ENCODE measurements around the gene EPN3. TPM values are rescaled to one million over a fixed set of nuclear protein-coding genes. Genes with fewer than 3 reads are reported as not detected.

The EPN3 gene
- polyA plus RNA-seq, 1 donor from 2014 or later, result not detected

DNA sequence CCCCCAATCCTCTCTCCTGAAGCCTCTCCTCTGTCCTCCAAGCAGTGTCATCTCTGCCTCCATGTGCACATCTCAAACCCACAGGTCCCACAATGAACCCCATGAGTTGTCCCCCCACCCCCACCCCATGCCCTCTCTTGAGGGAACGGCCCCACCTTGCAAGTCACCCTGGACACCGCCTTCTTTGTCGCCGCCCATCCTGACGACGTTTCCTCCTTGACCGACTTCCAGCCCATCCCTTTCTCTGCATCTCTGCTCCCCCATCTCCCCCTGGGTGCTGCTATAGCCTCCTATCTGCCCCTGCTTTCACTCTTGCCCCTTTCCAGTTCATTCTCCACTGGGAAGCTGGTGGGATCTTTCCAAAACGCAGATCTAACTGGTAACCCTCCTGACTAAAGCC is 12.8 kb downstream of the EPN3 start:
- Histone ChIP-seq H3K9me3 (ENCODE audit: low read length) (no peaks in the 10 kb centered on the region), H3F3A (ENCODE audit: insufficient read depth, low read length, poor library complexity, severe bottlenecking) (no peaks in the 10 kb centered on the region), H3K4me2 (ENCODE audit: low read length) (no peak overlapping the region), H3K27me3 (ENCODE audit: insufficient read depth, low read depth, low read length) (no peaks in the 10 kb centered on the region), H3K27ac (ENCODE audit: low read length) (no peak overlapping the region), H3K79me2 (replicated peaks; ENCODE audit: insufficient read depth, low read length) (no peaks in the 10 kb centered on the region), H2AFZ (ENCODE audit: low read depth, low read length) (no peak overlapping the region), H4K20me1 (ENCODE audit: insufficient read depth) (no peaks in the 10 kb centered on the region), H3K9ac (ENCODE audit: low read length) (no peak overlapping the region), H3K36me3 (ENCODE audit: insufficient read depth, low read length) (no peaks in the 10 kb centered on the region), H3K9me2 (ENCODE audit: insufficient read depth, low read length) (no peaks in the 10 kb centered on the region), H3K4me3 (ENCODE audit: low read length) (no peak overlapping the region)
- TF ChIP-seq RAD21 (conservative IDR thresholded peaks at IDR 0.05) (no peak), POLR2AphosphoS5 (IDR thresholded peaks at IDR 0.05) (no peak), MXI1 (conservative IDR thresholded peaks at IDR 0.05; ENCODE audit: poor library complexity, severe bottlenecking) (no peak), SMC3 (conservative IDR thresholded peaks at IDR 0.05; ENCODE audit: poor library complexity) (no peak), TAF1 (IDR thresholded peaks at IDR 0.05; ENCODE audit: low read depth) (no peak), EZH2 (IDR thresholded peaks at IDR 0.05; ENCODE audit: borderline replicate concordance, insufficient read depth, low read length, poor library complexity, severe bottlenecking) (no peak), EP300 (conservative IDR thresholded peaks at IDR 0.05; ENCODE audit: poor library complexity, severe bottlenecking) (no peak), CTCF (IDR thresholded peaks at IDR 0.05; ENCODE audit: poor library complexity, severe bottlenecking) (no peak)
- TF ChIP-seq, protein P1, sequence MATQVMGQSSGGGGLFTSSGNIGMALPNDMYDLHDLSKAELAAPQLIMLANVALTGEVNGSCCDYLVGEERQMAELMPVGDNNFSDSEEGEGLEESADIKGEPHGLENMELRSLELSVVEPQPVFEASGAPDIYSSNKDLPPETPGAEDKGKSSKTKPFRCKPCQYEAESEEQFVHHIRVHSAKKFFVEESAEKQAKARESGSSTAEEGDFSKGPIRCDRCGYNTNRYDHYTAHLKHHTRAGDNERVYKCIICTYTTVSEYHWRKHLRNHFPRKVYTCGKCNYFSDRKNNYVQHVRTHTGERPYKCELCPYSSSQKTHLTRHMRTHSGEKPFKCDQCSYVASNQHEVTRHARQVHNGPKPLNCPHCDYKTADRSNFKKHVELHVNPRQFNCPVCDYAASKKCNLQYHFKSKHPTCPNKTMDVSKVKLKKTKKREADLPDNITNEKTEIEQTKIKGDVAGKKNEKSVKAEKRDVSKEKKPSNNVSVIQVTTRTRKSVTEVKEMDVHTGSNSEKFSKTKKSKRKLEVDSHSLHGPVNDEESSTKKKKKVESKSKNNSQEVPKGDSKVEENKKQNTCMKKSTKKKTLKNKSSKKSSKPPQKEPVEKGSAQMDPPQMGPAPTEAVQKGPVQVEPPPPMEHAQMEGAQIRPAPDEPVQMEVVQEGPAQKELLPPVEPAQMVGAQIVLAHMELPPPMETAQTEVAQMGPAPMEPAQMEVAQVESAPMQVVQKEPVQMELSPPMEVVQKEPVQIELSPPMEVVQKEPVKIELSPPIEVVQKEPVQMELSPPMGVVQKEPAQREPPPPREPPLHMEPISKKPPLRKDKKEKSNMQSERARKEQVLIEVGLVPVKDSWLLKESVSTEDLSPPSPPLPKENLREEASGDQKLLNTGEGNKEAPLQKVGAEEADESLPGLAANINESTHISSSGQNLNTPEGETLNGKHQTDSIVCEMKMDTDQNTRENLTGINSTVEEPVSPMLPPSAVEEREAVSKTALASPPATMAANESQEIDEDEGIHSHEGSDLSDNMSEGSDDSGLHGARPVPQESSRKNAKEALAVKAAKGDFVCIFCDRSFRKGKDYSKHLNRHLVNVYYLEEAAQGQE (IDR thresholded peaks at IDR 0.05; ENCODE audit: borderline replicate concordance), result no peak

DNA sequence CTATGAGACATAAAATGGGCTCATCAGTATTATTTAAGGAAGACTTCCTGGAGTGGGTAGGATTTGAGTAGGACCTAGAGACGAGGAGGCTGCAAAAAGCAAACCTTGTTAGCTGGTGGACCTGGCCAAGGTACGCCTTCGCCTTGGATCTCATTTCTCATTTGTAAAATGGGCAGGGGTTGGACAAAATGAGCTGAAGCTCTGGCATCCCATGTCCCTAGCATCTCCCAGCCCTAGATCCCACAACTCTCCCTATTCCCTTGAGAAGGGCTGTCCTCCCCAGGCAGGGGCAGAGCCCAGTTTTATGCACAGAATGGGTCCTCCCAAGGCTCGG is 14.1 kb downstream of the EPN3 start:
- Histone ChIP-seq H3K27ac (ENCODE audit: low read length) (no peak overlapping the region), H3K4me2 (ENCODE audit: low read length) (no peak overlapping the region), H3F3A (ENCODE audit: insufficient read depth, low read length, poor library complexity, severe bottlenecking) (no peaks in the 10 kb centered on the region), H3K9ac (ENCODE audit: low read length) (peak overlapping the region; percentile 63), H3K27me3 (ENCODE audit: insufficient read depth, low read depth, low read length) (no peaks in the 10 kb centered on the region), H2AFZ (ENCODE audit: low read depth, low read length) (no peak overlapping the region), H3K79me2 (replicated peaks; ENCODE audit: insufficient read depth, low read length) (no peaks in the 10 kb centered on the region), H3K9me3 (ENCODE audit: low read length) (no peaks in the 10 kb centered on the region), H3K4me3 (ENCODE audit: low read length) (peak overlapping the region; percentile 61), H3K36me3 (ENCODE audit: insufficient read depth, low read length) (no peaks in the 10 kb centered on the region), H4K20me1 (ENCODE audit: insufficient read depth) (no peaks in the 10 kb centered on the region), H3K9me2 (ENCODE audit: insufficient read depth, low read length) (no peaks in the 10 kb centered on the region)
- TF ChIP-seq CTCF (IDR thresholded peaks at IDR 0.05; ENCODE audit: poor library complexity, severe bottlenecking) (no peak), TAF1 (IDR thresholded peaks at IDR 0.05; ENCODE audit: low read depth) (no peak), RAD21 (conservative IDR thresholded peaks at IDR 0.05) (no peak), EZH2 (IDR thresholded peaks at IDR 0.05; ENCODE audit: borderline replicate concordance, insufficient read depth, low read length, poor library complexity, severe bottlenecking) (no peak), MXI1 (conservative IDR thresholded peaks at IDR 0.05; ENCODE audit: poor library complexity, severe bottlenecking) (no peak), SMC3 (conservative IDR thresholded peaks at IDR 0.05; ENCODE audit: poor library complexity) (no peak), EP300 (conservative IDR thresholded peaks at IDR 0.05; ENCODE audit: poor library complexity, severe bottlenecking) (no peak), POLR2AphosphoS5 (IDR thresholded peaks at IDR 0.05) (no peak)
- TF ChIP-seq, protein P1 (IDR thresholded peaks at IDR 0.05; ENCODE audit: borderline replicate concordance), result no peak
